ENCODE measurements around the gene NOL6. TPM values are rescaled to one million over a fixed set of nuclear protein-coding genes. Genes with fewer than 3 reads are reported as not detected.

The NOL6 gene
- total RNA-seq, 1 donor from 2014 or later, result 60.1 TPM

GRCh38 chr9:33446946-33447798 lies 26.6 kb downstream of the NOL6 start, which contains the start of gene AQP3:
Gene AQP3, minus strand, starts transcription at chr9:33447593. Its CDS starts 63 bp downstream, at chr9:33447530.
- ChIA-PET CTCF (interaction anchor here (1.3 to 1.4 kb wide), 2 partner anchors 20 to 32 kb away, joined by 3 to 4 read pairs; no protein-coding TSS in a partner anchor), POLR2A (interaction anchor here (1.0 kb wide), 2 partner anchors 13 to 44 kb away, joined by 3 read pairs; no protein-coding TSS in a partner anchor)
- Mint-ChIP-seq H3K9me3 (no peaks in the 10 kb centered on the region), H3K4me1 (peaks cover 20% of the 10 kb centered on the region), H3K36me3 (ENCODE audit: low read depth) (no peaks in the 10 kb centered on the region), H3K4me3 (peak within 1 kb of the TSS; percentile 83), H3K27ac (peak within 1 kb of the TSS; percentile 70), H3K27me3 (peaks cover 7% of the 10 kb centered on the region)
- ATAC-seq (ENCODE audit: low read depth) (peak; percentile 77), DNase-seq (peak; percentile 37)
- intact Hi-C loops (cut with micrococcal nuclease), result loop anchor here (5.0 kb wide), 1 partner anchor 70 kb away; no protein-coding TSS in a partner anchor
- no peak for TF ChIP-seq CTCF (IDR thresholded peaks at IDR 0.05)

GRCh38 chr9:33446240-33446945 lies 27.3 kb downstream of the NOL6 start:
- TF ChIP-seq CTCF (IDR thresholded peaks at IDR 0.05), result no peak
- peaks cover 20% of the 10 kb centered on the region for H3K4me1 Mint-ChIP-seq
- CTCF ChIA-PET, result interaction anchor here (1.3 to 1.4 kb wide), 2 partner anchors 20 to 31 kb away, joined by 3 to 4 read pairs; no protein-coding TSS in a partner anchor
- H3K27me3 Mint-ChIP-seq, result peaks cover 7% of the 10 kb centered on the region
- ATAC-seq (ENCODE audit: low read depth) (peak; percentile 47), DNase-seq (no peak)
- H3K9me3 Mint-ChIP-seq, result no peaks in the 10 kb centered on the region
- POLR2A ChIA-PET, result no interaction called here
- intact Hi-C loops (cut with micrococcal nuclease), result loop anchor here (5.0 kb wide), 1 partner anchor 69 kb away; no protein-coding TSS in a partner anchor
- no peaks in the 10 kb centered on the region for H3K36me3 Mint-ChIP-seq (ENCODE audit: low read depth)
- peak overlapping the region; percentile 70 for H3K27ac Mint-ChIP-seq
- peak overlapping the region; percentile 83 for H3K4me3 Mint-ChIP-seq

- H3K27ac Mint-ChIP-seq, result no peak overlapping the region
- H3K4me1 Mint-ChIP-seq, result peaks cover 20% of the 10 kb centered on the region
- DNase-seq (no peak), ATAC-seq (ENCODE audit: low read depth) (no peak)
- ChIA-PET POLR2A (no interaction called here), CTCF (no interaction called here)
- no peak overlapping the region for H3K4me3 Mint-ChIP-seq
- TF ChIP-seq CTCF (IDR thresholded peaks at IDR 0.05), result no peak
- no peaks in the 10 kb centered on the region for H3K36me3 Mint-ChIP-seq (ENCODE audit: low read depth)
- intact Hi-C loops (cut with micrococcal nuclease), result loop anchor here (5.0 kb wide), 1 partner anchor 68 kb away; no protein-coding TSS in a partner anchor
- peaks cover 7% of the 10 kb centered on the region for H3K27me3 Mint-ChIP-seq
- no peaks in the 10 kb centered on the region for H3K9me3 Mint-ChIP-seq
Measured at GRCh38 chr9:33445389-33446239, 28.1 kb downstream of the NOL6 start.

GRCh38 chr9:33443464-33444154 lies 30.1 kb downstream of the NOL6 start:
- intact Hi-C loops (cut with micrococcal nuclease), result no loop called here
- H3K9me3 Mint-ChIP-seq, result no peaks in the 10 kb centered on the region
- peaks cover 6% of the 10 kb centered on the region for H3K27me3 Mint-ChIP-seq
- H3K4me3 Mint-ChIP-seq, result no peak overlapping the region
- DNase-seq, result no peak
- peaks cover 20% of the 10 kb centered on the region for H3K4me1 Mint-ChIP-seq
- ATAC-seq (ENCODE audit: low read depth), result no peak
- CTCF ChIA-PET, result no interaction called here
- H3K27ac Mint-ChIP-seq, result no peak overlapping the region
- TF ChIP-seq CTCF (IDR thresholded peaks at IDR 0.05), result no peak
- H3K36me3 Mint-ChIP-seq (ENCODE audit: low read depth), result no peaks in the 10 kb centered on the region
- POLR2A ChIA-PET, result no interaction called here

All from activated B cell treated with CpG ODN at 0.5 μM for 24 hours (primary cell).